Fibroblast of the conjunctiva (primary cell): ENCODE data around the gene DDRGK1.
"Not testable (repeated sequence)": the region's sequence is repeated elsewhere in the genome, so short reads cannot be mapped to it uniquely, and the experiment has no call there.

ENCODE experiments used
- DNase-seq: peaks from one replicate; pipeline ENCODE4 v3.0.0-alpha.2; 2010; ENCODE audit warnings: low read depth

The DDRGK1 gene

DNA sequence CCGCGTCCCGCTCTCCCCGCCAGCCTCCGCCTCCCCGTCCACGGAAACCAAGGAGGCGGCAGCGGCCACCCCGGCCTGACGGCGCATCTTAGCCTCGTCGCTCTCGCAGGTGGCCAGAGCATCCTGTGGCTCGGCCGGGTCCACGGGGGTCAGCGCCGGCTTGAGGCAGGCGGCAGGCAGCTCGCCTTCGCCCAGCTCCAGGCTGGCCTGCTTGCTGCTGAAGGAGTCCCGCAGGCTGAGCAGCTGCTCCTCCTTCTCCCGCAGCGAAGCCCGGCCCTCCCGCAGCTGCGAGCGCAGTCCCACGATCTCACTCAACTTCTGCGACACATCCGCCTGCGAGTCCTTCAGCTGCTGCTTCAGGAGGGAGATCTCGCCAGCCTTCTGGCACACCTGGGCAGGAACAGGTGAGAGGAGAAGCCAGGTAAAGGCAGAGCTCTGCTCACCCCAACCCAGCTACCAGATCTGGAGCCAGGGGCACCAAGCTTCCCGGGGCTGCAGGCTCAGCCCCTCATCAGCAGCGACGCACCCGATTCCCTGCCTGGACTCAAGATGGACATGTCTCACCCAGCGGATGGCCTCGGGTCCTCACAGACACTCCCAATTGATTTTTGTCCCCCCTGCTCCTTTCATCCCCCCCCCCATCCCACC, 39.6 kb downstream of the DDRGK1 start:
- DNase-seq, result no peak

DNA sequence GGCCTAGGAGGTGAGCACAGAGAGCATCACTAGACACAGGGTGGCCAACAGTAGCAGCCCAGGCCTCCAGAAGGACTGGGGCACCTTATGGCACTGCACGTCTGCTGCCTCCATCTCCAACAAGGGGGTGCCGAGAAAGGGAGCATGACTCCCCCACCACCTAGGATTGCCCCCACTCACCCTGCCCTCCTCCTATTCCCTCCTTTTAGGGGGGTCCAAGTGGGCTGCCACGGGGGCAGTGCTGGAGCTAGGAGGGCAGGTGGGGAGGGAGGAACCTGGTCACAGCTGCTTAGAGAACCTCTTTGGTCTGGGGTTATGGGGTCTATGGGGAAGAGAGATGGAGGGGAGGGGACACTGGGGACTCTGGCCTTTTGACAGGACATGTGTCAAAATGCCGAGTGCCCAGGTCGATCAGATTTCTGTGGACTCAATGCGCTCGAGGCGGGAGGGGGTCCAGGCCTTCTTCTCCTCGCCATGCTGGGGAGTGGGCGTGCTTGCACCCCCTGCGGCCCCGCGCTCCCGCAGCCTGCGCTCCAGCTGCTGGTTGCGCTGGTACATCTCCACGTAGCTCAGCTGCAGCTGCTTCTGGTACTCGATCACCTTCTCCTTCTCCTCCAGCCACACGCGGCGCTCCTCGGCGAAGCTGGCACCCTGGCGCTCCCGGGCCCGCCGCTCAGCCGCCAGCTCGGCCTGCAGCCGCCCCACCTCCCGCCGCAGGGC, 40.3 kb downstream of the DDRGK1 start:
- DNase-seq, result no peak

- no peak for DNase-seq
These were observed 41.1 kb downstream of the DDRGK1 start for GRCh38 chr20:3163099-3164042.

GRCh38 chr20:3162080-3162611, 42.3 kb downstream of the DDRGK1 start:
- DNase-seq, result no peak

DNA sequence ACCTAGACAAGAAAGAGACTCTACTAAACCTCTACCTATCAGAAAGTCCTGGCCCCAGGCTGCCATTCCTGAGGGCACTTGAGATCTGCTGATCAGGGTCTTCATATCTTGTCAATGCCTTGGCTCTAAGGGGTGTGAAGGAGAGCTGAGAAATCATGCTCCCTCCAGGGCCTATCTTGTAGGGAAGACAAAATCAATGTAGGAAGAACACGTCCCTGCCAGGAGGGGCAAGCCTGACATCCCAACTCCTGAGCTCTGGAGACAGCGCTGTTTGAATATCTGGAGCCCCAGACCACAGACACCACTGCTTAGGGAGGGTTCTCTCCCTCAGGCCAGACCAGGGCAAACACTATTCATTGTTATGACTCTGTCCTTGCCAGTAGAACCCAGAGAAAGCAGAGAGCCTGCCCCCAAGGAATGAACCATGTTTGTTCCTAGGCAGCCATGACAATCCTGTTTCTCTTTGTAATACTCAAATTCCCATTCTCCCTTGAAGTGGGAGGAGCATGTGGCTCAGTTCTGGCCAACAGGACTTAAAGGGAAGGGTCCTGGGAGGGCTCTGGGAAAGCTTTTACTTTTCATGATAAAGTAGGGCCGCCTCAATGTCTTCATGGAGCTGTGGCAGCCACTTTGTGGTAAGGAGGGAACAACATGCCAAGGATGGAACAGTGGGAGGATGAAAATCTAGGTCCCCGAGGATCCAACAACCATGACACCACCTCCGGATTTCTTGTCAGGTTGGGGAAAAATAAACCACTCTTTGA, 43.0 kb downstream of the DDRGK1 start:
- DNase-seq, result no peak

GRCh38 chr20:3160418-3160817, 44.1 kb downstream of the DDRGK1 start:
- no peak for DNase-seq

GRCh38 chr20:3158968-3159431, 45.5 kb downstream of the DDRGK1 start:
- no peak for DNase-seq

- DNase-seq, result no peak
These were observed 46.7 kb downstream of the DDRGK1 start for GRCh38 chr20:3157817-3158216.

DNA sequence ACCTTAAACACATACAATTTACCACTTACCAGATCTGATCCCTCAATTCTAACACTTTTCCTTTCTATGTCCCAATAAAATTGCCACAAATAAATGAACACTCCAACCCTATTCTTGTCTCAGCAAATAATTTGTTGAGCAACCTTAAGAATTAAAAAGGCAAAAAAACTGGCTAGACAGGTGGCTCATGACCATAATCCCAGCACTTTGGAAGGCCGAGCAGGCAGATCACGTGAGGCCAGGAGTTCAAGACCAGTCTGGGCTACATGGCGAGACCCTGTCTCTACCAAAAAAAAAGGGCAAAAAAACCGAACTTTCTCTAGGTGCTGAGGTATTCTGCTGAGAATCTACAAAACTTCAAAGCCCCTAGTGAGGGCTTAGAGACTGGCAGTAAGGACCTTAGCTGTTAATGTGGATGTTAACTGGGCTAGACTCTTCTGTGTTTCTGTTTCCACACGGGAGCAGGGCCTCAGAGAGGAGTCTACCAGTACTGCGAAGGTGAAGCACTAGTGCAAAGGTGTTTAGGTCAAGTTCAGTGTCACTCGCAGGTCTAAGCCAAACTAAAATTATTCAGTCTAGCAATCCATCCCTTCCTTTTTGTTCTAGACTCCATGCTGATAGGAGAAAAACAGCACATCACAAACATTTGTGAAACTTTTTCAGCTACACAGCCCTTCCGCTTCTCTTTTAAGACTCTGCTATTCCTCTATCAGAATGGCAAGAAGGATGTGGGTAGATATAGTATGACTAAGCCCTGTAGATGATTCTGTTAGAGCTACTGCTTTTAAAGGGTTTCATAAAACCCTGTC, 47.5 kb downstream of the DDRGK1 start:
- no peak for DNase-seq

GRCh38 chr20:3152057-3152644, 52.3 kb downstream of the DDRGK1 start:
- DNase-seq, result not testable (repeated sequence)

DNA sequence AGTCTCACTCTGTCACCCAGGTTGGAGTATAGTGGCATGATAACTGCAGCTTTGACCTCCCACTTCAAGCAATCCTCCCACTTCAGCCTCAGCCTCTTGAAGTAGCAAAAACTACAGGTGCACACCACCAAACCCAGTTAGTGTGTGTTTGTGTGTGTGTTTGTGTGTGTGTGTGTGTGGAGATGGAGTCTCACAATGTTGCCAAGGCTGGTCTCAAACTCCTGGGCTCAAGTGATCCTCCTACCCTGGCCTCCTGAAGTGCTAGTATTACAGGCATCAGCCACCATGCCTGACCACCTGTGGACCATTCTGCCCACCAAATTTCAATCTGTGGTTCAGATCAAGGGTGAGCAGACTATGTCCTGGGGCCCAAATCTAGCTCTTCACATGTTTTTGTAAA, 53.6 kb downstream of the DDRGK1 start:
- DNase-seq, result no peak

DNA sequence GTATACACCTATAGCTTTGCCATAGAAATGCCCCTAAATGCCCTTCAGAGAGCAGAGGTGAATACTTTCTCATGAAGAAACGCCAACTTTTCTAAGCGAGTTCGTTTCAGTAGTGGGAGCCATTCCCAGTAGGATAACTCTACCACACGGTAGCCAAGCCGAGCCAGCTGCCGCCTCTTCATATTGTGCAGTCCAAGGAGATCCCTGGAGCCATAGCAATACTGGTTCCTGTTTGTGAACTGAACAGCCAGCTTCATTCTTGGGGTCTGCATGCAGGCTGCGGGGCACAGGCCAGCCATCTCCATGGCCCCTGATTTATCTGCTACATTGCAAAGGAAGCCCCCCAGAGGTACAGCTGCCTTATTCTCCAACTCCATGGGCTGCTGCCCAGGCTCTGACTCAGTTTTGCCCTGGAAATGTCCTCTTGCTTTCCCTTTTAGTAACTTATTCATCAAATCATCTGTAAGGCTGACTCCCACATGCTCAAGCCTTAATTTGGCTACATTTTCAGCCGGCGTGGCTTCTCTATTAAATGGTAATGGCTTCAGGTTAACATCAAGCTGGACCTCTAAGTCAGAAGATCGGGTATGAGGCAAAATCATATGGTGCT, 57.6 kb downstream of the DDRGK1 start:
- DNase-seq, result no peak

GRCh38 chr20:3141757-3142156, 62.7 kb downstream of the DDRGK1 start:
- DNase-seq, result no peak
